HFFc6 (cell line): ENCODE results near the gene LATS2. TPM values are rescaled to one million over a fixed set of nuclear protein-coding genes. Genes with fewer than 3 reads are reported as not detected.

Experiments
- DNase-seq: peaks from one replicate; pipeline ENCODE4 v3.0.0-alpha.2; 2018
- H3K27ac Mint-ChIP-seq: 2 replicates; pipeline ENCODE4 v1.8.0; 2020; ENCODE audit warnings: mild to moderate bottlenecking, mixed read lengths
- H3K27me3 Mint-ChIP-seq: 2 replicates; pipeline ENCODE4 v1.8.0; 2021; ENCODE audit warnings: mild to moderate bottlenecking, moderate library complexity, mixed read lengths; ENCODE audit not compliant: insufficient read depth
- H3K36me3 Mint-ChIP-seq: 2 replicates; pipeline ENCODE4 v1.8.0; 2021; ENCODE audit warnings: low read depth, mixed read lengths
- H3K4me1 Mint-ChIP-seq: 2 replicates; pipeline ENCODE4 v1.8.0; 2020; ENCODE audit warnings: low read depth, mixed read lengths
- H3K4me3 Mint-ChIP-seq: 2 replicates; pipeline ENCODE4 v1.8.0; 2020; ENCODE audit warnings: mild to moderate bottlenecking, moderate library complexity, mixed read lengths
- H3K9me3 Mint-ChIP-seq: 2 replicates; pipeline ENCODE4 v1.8.0; 2020; ENCODE audit warnings: mild to moderate bottlenecking, mixed read lengths
- CTCF ChIP-seq: fragments of 200-600 bp; sonication (generic); IDR thresholded peaks from 2 replicates; pipeline ENCODE4 v1.5.0; 2021; ENCODE audit warnings: antibody characterized with exemption, mild to moderate bottlenecking
- long read RNA-seq: library from polyadenylated mRNA; unstranded; transcript quantifications from one replicate; pipeline ENCODE4 v2.0.0, GENCODE V29; 2019
- total RNA-seq, 6 experiments: library from RNA; stranded (reverse); fragmentation: NEBNext Ultra II Directional; extraction: Animal tissue kit (Norgen Biotek cat#: 25700); gene quantifications; 2 replicates in 1 of 6; 3 replicates in 5 of 6; pipeline ENCODE4 v1.2.3, GENCODE V29; 2021

Gene LATS2
- 10 to 100 TPM; 43.5 to 54.8 (median 44.9) TPM for total RNA-seq
- long read RNA-seq, partial matches to known transcripts, result 9 of 24 reads
- long read RNA-seq, other reads (novel, unspliced or antisense), result 15 of 24 reads

GRCh38 chr13:21061029-21061763, at the start of gene LATS2:
Gene LATS2 (minus strand): TSS chr13:21061586. CDS start chr13:21046026, 15,560 bp downstream.
- Mint-ChIP-seq H3K27ac (peak within 1 kb of the TSS; percentile 87), H3K36me3 (peaks cover 30% of the 10 kb centered on the region), H3K4me3 (peak within 1 kb of the TSS; percentile 90), H3K9me3 (no peaks in the 10 kb centered on the region), H3K27me3 (peaks cover 9% of the 10 kb centered on the region), H3K4me1 (peaks cover 52% of the 10 kb centered on the region)
- TF ChIP-seq CTCF, result no peak; the same call in 1 of the 2 replicates
- peak; percentile 92 for DNase-seq

GRCh38 chr13:21109168-21109567, 47.8 kb upstream of the LATS2 start:
- no peaks in the 10 kb centered on the region for H3K36me3 Mint-ChIP-seq
- H3K4me3 Mint-ChIP-seq, result no peak overlapping the region
- peaks cover 36% of the 10 kb centered on the region for H3K4me1 Mint-ChIP-seq
- no peak for TF ChIP-seq CTCF
- H3K27ac Mint-ChIP-seq, result no peak overlapping the region
- no peak for DNase-seq
- no peaks in the 10 kb centered on the region for H3K9me3 Mint-ChIP-seq
- H3K27me3 Mint-ChIP-seq, result no peaks in the 10 kb centered on the region

- no peak for TF ChIP-seq CTCF
- peak; percentile 60 for DNase-seq
- H3K4me1 Mint-ChIP-seq, result peaks cover 36% of the 10 kb centered on the region
- H3K9me3 Mint-ChIP-seq, result no peaks in the 10 kb centered on the region
- no peaks in the 10 kb centered on the region for H3K27me3 Mint-ChIP-seq
- H3K27ac Mint-ChIP-seq, result peak overlapping the region; percentile 81
- H3K36me3 Mint-ChIP-seq, result no peaks in the 10 kb centered on the region
- peak overlapping the region; percentile 62 for H3K4me3 Mint-ChIP-seq
Observed at GRCh38 chr13:21106089-21106488, 44.7 kb upstream of the LATS2 start.

GRCh38 chr13:21104199-21105019, 43.0 kb upstream of the LATS2 start:
- no peaks in the 10 kb centered on the region for H3K36me3 Mint-ChIP-seq
- DNase-seq, result no peak
- TF ChIP-seq CTCF, result no peak
- H3K4me3 Mint-ChIP-seq, result no peak overlapping the region
- H3K27ac Mint-ChIP-seq, result peak overlapping the region; percentile 64
- H3K9me3 Mint-ChIP-seq, result no peaks in the 10 kb centered on the region
- H3K4me1 Mint-ChIP-seq, result peaks cover 36% of the 10 kb centered on the region
- no peaks in the 10 kb centered on the region for H3K27me3 Mint-ChIP-seq

GRCh38 chr13:21101865-21102576, 40.6 kb upstream of the LATS2 start:
- TF ChIP-seq CTCF, result no peak
- H3K4me3 Mint-ChIP-seq, result no peak overlapping the region
- no peaks in the 10 kb centered on the region for H3K9me3 Mint-ChIP-seq
- H3K27me3 Mint-ChIP-seq, result no peaks in the 10 kb centered on the region
- peaks cover 24% of the 10 kb centered on the region for H3K4me1 Mint-ChIP-seq
- no peak overlapping the region for H3K27ac Mint-ChIP-seq
- H3K36me3 Mint-ChIP-seq, result no peaks in the 10 kb centered on the region
- no peak for DNase-seq
